ENCODE data around the gene AKR1B1.

Gene AKR1B1

GRCh38 chr7:134472572-134473244, 13.8 kb upstream of the AKR1B1 start:
- no peak for DNase-seq
- Histone ChIP-seq H3K27ac (ENCODE audit: insufficient read depth, low read length, poor library complexity, severe bottlenecking) (no peak overlapping the region), H3K27me3 (replicated peaks; ENCODE audit: control insufficient read depth, insufficient read depth, low read length, poor library complexity, severe bottlenecking) (no peaks in the 10 kb centered on the region), H3K36me3 (ENCODE audit: control insufficient read depth, insufficient read depth, low read length) (no peaks in the 10 kb centered on the region), H3K4me1 (ENCODE audit: control insufficient read depth, insufficient read depth, low read length, poor library complexity, severe bottlenecking) (no peaks in the 10 kb centered on the region), H3K4me3 (ENCODE audit: insufficient read depth, low read depth, low read length, poor library complexity, severe bottlenecking) (no peak overlapping the region), H3K9me3 (ENCODE audit: control insufficient read depth, low read length) (no peaks in the 10 kb centered on the region)

- no peaks in the 10 kb centered on the region for H3K4me1 ChIP-seq (ENCODE audit: control insufficient read depth, insufficient read depth, low read length, poor library complexity, severe bottlenecking)
- no peaks in the 10 kb centered on the region for H3K36me3 ChIP-seq (ENCODE audit: control insufficient read depth, insufficient read depth, low read length)
- no peaks in the 10 kb centered on the region for H3K9me3 ChIP-seq (ENCODE audit: control insufficient read depth, low read length)
- no peaks in the 10 kb centered on the region for H3K27me3 ChIP-seq (replicated peaks; ENCODE audit: control insufficient read depth, insufficient read depth, low read length, poor library complexity, severe bottlenecking)
- no peak overlapping the region for H3K27ac ChIP-seq (ENCODE audit: insufficient read depth, low read length, poor library complexity, severe bottlenecking)
- no peak overlapping the region for H3K4me3 ChIP-seq (ENCODE audit: insufficient read depth, low read depth, low read length, poor library complexity, severe bottlenecking)
- DNase-seq: no peak
These were observed 12.0 kb upstream of the AKR1B1 start for GRCh38 chr7:134470864-134471263.

- H3K36me3 ChIP-seq (ENCODE audit: control insufficient read depth, insufficient read depth, low read length): no peaks in the 10 kb centered on the region
- DNase-seq: no peak
- no peaks in the 10 kb centered on the region for H3K27me3 ChIP-seq (replicated peaks; ENCODE audit: control insufficient read depth, insufficient read depth, low read length, poor library complexity, severe bottlenecking)
- H3K27ac ChIP-seq (ENCODE audit: insufficient read depth, low read length, poor library complexity, severe bottlenecking): no peak overlapping the region
- H3K4me1 ChIP-seq (ENCODE audit: control insufficient read depth, insufficient read depth, low read length, poor library complexity, severe bottlenecking): no peaks in the 10 kb centered on the region
- no peaks in the 10 kb centered on the region for H3K9me3 ChIP-seq (ENCODE audit: control insufficient read depth, low read length)
- no peak overlapping the region for H3K4me3 ChIP-seq (ENCODE audit: insufficient read depth, low read depth, low read length, poor library complexity, severe bottlenecking)
These were observed 10.7 kb upstream of the AKR1B1 start for GRCh38 chr7:134469622-134470021.

- H3K36me3 ChIP-seq (ENCODE audit: control insufficient read depth, insufficient read depth, low read length): no peaks in the 10 kb centered on the region
- no peak for DNase-seq
- H3K27ac ChIP-seq (ENCODE audit: insufficient read depth, low read length, poor library complexity, severe bottlenecking): no peak overlapping the region
- H3K4me1 ChIP-seq (ENCODE audit: control insufficient read depth, insufficient read depth, low read length, poor library complexity, severe bottlenecking): no peaks in the 10 kb centered on the region
- no peaks in the 10 kb centered on the region for H3K9me3 ChIP-seq (ENCODE audit: control insufficient read depth, low read length)
- H3K27me3 ChIP-seq (replicated peaks; ENCODE audit: control insufficient read depth, insufficient read depth, low read length, poor library complexity, severe bottlenecking): no peaks in the 10 kb centered on the region
- H3K4me3 ChIP-seq (ENCODE audit: insufficient read depth, low read depth, low read length, poor library complexity, severe bottlenecking): no peak overlapping the region
These were observed 9.6 kb upstream of the AKR1B1 start for GRCh38 chr7:134468475-134468874.

- no peaks in the 10 kb centered on the region for H3K36me3 ChIP-seq (ENCODE audit: control insufficient read depth, insufficient read depth, low read length)
- no peaks in the 10 kb centered on the region for H3K9me3 ChIP-seq (ENCODE audit: control insufficient read depth, low read length)
- no peaks in the 10 kb centered on the region for H3K27me3 ChIP-seq (replicated peaks; ENCODE audit: control insufficient read depth, insufficient read depth, low read length, poor library complexity, severe bottlenecking)
- no peaks in the 10 kb centered on the region for H3K4me1 ChIP-seq (ENCODE audit: control insufficient read depth, insufficient read depth, low read length, poor library complexity, severe bottlenecking)
- no peak overlapping the region for H3K27ac ChIP-seq (ENCODE audit: insufficient read depth, low read length, poor library complexity, severe bottlenecking)
- no peak for DNase-seq
- no peak overlapping the region for H3K4me3 ChIP-seq (ENCODE audit: insufficient read depth, low read depth, low read length, poor library complexity, severe bottlenecking)
These were observed 9.2 kb upstream of the AKR1B1 start for GRCh38 chr7:134468054-134468453.

- no peaks in the 10 kb centered on the region for H3K9me3 ChIP-seq (ENCODE audit: control insufficient read depth, low read length)
- H3K4me3 ChIP-seq (ENCODE audit: insufficient read depth, low read depth, low read length, poor library complexity, severe bottlenecking): no peak overlapping the region
- H3K36me3 ChIP-seq (ENCODE audit: control insufficient read depth, insufficient read depth, low read length): no peaks in the 10 kb centered on the region
- H3K27ac ChIP-seq (ENCODE audit: insufficient read depth, low read length, poor library complexity, severe bottlenecking): no peak overlapping the region
- H3K27me3 ChIP-seq (replicated peaks; ENCODE audit: control insufficient read depth, insufficient read depth, low read length, poor library complexity, severe bottlenecking): no peaks in the 10 kb centered on the region
- no peak for DNase-seq
- H3K4me1 ChIP-seq (ENCODE audit: control insufficient read depth, insufficient read depth, low read length, poor library complexity, severe bottlenecking): no peaks in the 10 kb centered on the region
These were observed 6.6 kb upstream of the AKR1B1 start for GRCh38 chr7:134465491-134465890.

- no peaks in the 10 kb centered on the region for H3K4me1 ChIP-seq (ENCODE audit: control insufficient read depth, insufficient read depth, low read length, poor library complexity, severe bottlenecking)
- no peaks in the 10 kb centered on the region for H3K36me3 ChIP-seq (ENCODE audit: control insufficient read depth, insufficient read depth, low read length)
- no peak overlapping the region for H3K4me3 ChIP-seq (ENCODE audit: insufficient read depth, low read depth, low read length, poor library complexity, severe bottlenecking)
- H3K27ac ChIP-seq (ENCODE audit: insufficient read depth, low read length, poor library complexity, severe bottlenecking): no peak overlapping the region
- no peaks in the 10 kb centered on the region for H3K9me3 ChIP-seq (ENCODE audit: control insufficient read depth, low read length)
- no peaks in the 10 kb centered on the region for H3K27me3 ChIP-seq (replicated peaks; ENCODE audit: control insufficient read depth, insufficient read depth, low read length, poor library complexity, severe bottlenecking)
- DNase-seq: no peak
These were observed 5.6 kb upstream of the AKR1B1 start for GRCh38 chr7:134464496-134464895.

GRCh38 chr7:134463751-134464150, 4.9 kb upstream of the AKR1B1 start:
- Histone ChIP-seq H3K27me3 (replicated peaks; ENCODE audit: control insufficient read depth, insufficient read depth, low read length, poor library complexity, severe bottlenecking) (no peaks in the 10 kb centered on the region), H3K4me1 (ENCODE audit: control insufficient read depth, insufficient read depth, low read length, poor library complexity, severe bottlenecking) (no peaks in the 10 kb centered on the region), H3K4me3 (ENCODE audit: insufficient read depth, low read depth, low read length, poor library complexity, severe bottlenecking) (no peak overlapping the region), H3K9me3 (ENCODE audit: control insufficient read depth, low read length) (no peaks in the 10 kb centered on the region), H3K27ac (ENCODE audit: insufficient read depth, low read length, poor library complexity, severe bottlenecking) (no peak overlapping the region), H3K36me3 (ENCODE audit: control insufficient read depth, insufficient read depth, low read length) (no peaks in the 10 kb centered on the region)
- DNase-seq: no peak

GRCh38 chr7:134462337-134462925, 3.5 kb upstream of the AKR1B1 start:
- DNase-seq: no peak
- Histone ChIP-seq H3K36me3 (ENCODE audit: control insufficient read depth, insufficient read depth, low read length) (no peaks in the 10 kb centered on the region), H3K27ac (ENCODE audit: insufficient read depth, low read length, poor library complexity, severe bottlenecking) (no peak overlapping the region)

GRCh38 chr7:134461916-134462315, 3.0 kb upstream of the AKR1B1 start:
- no peaks in the 10 kb centered on the region for H3K36me3 ChIP-seq (ENCODE audit: control insufficient read depth, insufficient read depth, low read length)
- no peak overlapping the region for H3K4me3 ChIP-seq (ENCODE audit: insufficient read depth, low read depth, low read length, poor library complexity, severe bottlenecking)
- H3K27me3 ChIP-seq (replicated peaks; ENCODE audit: control insufficient read depth, insufficient read depth, low read length, poor library complexity, severe bottlenecking): no peaks in the 10 kb centered on the region
- no peaks in the 10 kb centered on the region for H3K4me1 ChIP-seq (ENCODE audit: control insufficient read depth, insufficient read depth, low read length, poor library complexity, severe bottlenecking)
- no peak overlapping the region for H3K27ac ChIP-seq (ENCODE audit: insufficient read depth, low read length, poor library complexity, severe bottlenecking)
- H3K9me3 ChIP-seq (ENCODE audit: control insufficient read depth, low read length): no peaks in the 10 kb centered on the region
- DNase-seq: no peak

More at GRCh38 chr7:134462337-134462925, 3.5 kb upstream of the AKR1B1 start:
- H3K9me3 ChIP-seq (ENCODE audit: control insufficient read depth, low read length): no peaks in the 10 kb centered on the region
- H3K27me3 ChIP-seq (replicated peaks; ENCODE audit: control insufficient read depth, insufficient read depth, low read length, poor library complexity, severe bottlenecking): no peaks in the 10 kb centered on the region
- H3K4me1 ChIP-seq (ENCODE audit: control insufficient read depth, insufficient read depth, low read length, poor library complexity, severe bottlenecking): no peaks in the 10 kb centered on the region
- no peak overlapping the region for H3K4me3 ChIP-seq (ENCODE audit: insufficient read depth, low read depth, low read length, poor library complexity, severe bottlenecking)
